Cardiac muscle cell (in vitro differentiated cells and primary cell): ENCODE measurements around the gene BOLA2B. TPM values are rescaled to one million over a fixed set of nuclear protein-coding genes. Genes with fewer than 3 reads are reported as not detected.

ENCODE experiments used
- DNase-seq, 2 donors: peaks; one replicate each; pipeline versions ENCODE4 v3.0.0 to v3.0.0-alpha.2; 2010 to 2017; ENCODE audit warnings: low read depth in 1 of 2, low spot score in 1 of 2
- H3K27ac ChIP-seq: fragments of 200-600 bp; sonication (generic); 2 replicates; pipeline ENCODE4 v1.5.1; 2016
- H3K27me3 ChIP-seq: fragments of 200-600 bp; sonication (generic); 2 replicates; pipeline ENCODE4 v1.6.0; 2016; ENCODE audit warnings: control low read depth
- H3K36me3 ChIP-seq: fragments of 200-600 bp; sonication (generic); 2 replicates; pipeline ENCODE4 v1.5.1; 2016; ENCODE audit warnings: control low read depth
- H3K4me1 ChIP-seq: fragments of 200-600 bp; sonication (generic); 2 replicates; pipeline ENCODE4 v1.8.1; 2017; ENCODE audit warnings: low read depth, mild to moderate bottlenecking, mixed run types
- H3K4me3 ChIP-seq: fragments of 200-600 bp; sonication (generic); 2 replicates; pipeline ENCODE4 v1.5.1; 2016; ENCODE audit warnings: mild to moderate bottlenecking
- H3K9me3 ChIP-seq: fragments of 200-600 bp; sonication (generic); 2 replicates; pipeline ENCODE4 v1.5.1; 2017; ENCODE audit warnings: low read depth, mild to moderate bottlenecking, control low read depth
- polyA plus RNA-seq: library from polyadenylated mRNA; unstranded; fragments of >200 nt; fragmentation: Nextera tagmentation; extraction: Ambion mirVana; gene quantifications from 2 replicates; pipeline ENCODE4 v1.2.1, GENCODE V29; 2016
- total RNA-seq: library from RNA; depleted of rRNA; stranded (reverse); fragments of >200 nt; gene quantifications from 2 replicates; pipeline ENCODE4 v1.2.3, GENCODE V29; 2016
- TF ChIP-seq, protein P1 (sequence below): IDR thresholded peaks from 2 replicates; pipeline ENCODE4 v1.5.1; 2012; ENCODE audit warnings: low read depth, mild to moderate bottlenecking, low read length

BOLA2B gene
- total and polyA plus RNA-seq, 2 experiments from 2014 or later, result 146 to 254 TPM

DNA sequence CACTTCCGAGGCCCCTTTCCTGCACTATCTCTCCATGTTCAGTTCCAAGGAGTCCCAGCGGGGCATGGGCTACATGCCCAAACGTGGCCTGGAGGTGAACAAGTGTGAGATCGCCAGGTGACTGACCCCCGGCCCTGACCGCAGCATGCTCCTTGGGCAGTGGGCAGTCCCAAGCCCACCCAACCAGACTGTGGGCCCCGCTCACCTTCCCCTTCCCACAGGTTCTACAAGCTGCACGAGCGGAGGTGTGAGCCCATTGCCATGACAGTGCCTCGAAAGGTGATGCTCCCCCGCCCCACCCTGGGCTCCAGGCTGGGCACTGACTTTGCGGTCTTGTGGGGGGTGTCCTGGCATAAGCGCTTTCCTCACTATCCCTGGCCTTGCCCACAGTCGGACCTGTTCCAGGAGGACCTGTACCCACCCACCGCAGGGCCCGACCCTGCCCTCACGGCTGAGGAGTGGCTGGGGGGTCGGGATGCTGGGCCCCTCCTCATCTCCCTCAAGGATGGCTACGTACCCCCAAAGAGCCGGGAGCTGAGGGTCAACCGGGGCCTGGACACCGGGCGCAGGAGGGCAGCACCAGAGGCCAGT, 5.4 kb downstream of the BOLA2B start:
- no peak overlapping the region for H3K27ac ChIP-seq
- H3K4me3 ChIP-seq, result no peak overlapping the region
- no peaks in the 10 kb centered on the region for H3K9me3 ChIP-seq
- no peak for DNase-seq
- H3K4me1 ChIP-seq, result no peaks in the 10 kb centered on the region
- no peaks in the 10 kb centered on the region for H3K36me3 ChIP-seq
- H3K27me3 ChIP-seq, result no peaks in the 10 kb centered on the region
- TF ChIP-seq, protein P1, sequence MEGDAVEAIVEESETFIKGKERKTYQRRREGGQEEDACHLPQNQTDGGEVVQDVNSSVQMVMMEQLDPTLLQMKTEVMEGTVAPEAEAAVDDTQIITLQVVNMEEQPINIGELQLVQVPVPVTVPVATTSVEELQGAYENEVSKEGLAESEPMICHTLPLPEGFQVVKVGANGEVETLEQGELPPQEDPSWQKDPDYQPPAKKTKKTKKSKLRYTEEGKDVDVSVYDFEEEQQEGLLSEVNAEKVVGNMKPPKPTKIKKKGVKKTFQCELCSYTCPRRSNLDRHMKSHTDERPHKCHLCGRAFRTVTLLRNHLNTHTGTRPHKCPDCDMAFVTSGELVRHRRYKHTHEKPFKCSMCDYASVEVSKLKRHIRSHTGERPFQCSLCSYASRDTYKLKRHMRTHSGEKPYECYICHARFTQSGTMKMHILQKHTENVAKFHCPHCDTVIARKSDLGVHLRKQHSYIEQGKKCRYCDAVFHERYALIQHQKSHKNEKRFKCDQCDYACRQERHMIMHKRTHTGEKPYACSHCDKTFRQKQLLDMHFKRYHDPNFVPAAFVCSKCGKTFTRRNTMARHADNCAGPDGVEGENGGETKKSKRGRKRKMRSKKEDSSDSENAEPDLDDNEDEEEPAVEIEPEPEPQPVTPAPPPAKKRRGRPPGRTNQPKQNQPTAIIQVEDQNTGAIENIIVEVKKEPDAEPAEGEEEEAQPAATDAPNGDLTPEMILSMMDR, result no peak

DNA sequence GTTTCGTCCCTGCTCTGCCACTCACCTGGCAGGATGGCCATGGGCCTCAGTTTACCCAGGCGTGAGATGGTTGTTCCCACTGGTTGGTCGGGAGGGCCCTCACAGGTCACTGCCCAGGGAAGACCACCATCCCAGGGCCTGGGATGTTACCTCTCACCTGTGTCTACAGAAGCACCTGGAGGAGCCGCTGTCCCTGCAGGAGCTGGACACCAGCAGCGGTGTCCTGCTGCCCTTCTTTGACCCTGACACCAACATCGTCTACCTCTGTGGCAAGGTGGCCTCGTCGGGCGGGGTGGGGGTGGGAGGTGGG, 6.0 kb downstream of the BOLA2B start:
- no peaks in the 10 kb centered on the region for H3K36me3 ChIP-seq
- no peak for DNase-seq
- TF ChIP-seq, protein P1, result no peak

DNA sequence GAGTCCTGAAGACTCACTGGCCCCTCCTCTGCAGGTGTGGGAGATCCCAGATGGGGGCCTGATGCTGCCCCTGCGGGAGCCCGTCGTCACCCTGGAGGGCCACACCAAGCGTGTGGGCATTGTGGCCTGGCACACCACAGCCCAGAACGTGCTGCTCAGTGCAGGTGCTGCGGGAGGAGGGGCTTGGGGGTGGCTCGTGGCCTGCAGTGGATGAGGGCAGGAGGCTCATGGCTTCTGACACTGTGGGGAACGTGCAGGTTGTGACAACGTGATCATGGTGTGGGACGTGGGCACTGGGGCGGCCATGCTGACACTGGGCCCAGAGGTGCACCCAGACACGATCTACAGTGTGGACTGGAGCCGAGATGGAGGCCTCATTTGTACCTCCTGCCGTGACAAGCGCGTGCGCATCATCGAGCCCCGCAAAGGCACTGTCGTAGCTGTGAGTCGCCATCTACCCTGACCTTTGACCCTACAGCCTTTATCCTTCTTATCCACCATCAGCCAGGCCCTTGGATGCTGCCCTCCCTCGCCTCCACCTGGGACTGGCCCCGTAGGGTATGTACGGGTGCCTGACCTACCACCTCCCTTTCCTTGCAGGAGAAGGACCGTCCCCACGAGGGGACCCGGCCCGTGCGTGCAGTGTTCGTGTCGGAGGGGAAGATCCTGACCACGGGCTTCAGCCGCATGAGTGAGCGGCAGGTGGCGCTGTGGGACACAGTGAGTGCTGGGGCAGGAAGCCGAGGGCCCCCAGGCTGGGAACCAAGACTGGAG, 6.5 kb downstream of the BOLA2B start:
- Histone ChIP-seq H3K4me3 (no peak overlapping the region), H3K9me3 (no peaks in the 10 kb centered on the region), H3K36me3 (no peaks in the 10 kb centered on the region), H3K27ac (no peak overlapping the region), H3K4me1 (no peaks in the 10 kb centered on the region), H3K27me3 (no peaks in the 10 kb centered on the region)
- DNase-seq, result peak; percentile 51 to 76
- TF ChIP-seq, protein P1, result peak; percentile 73

More for the DNA sequence above, 6.0 kb downstream of the BOLA2B start:
- H3K27me3 ChIP-seq, result no peaks in the 10 kb centered on the region
- no peaks in the 10 kb centered on the region for H3K4me1 ChIP-seq
- no peaks in the 10 kb centered on the region for H3K9me3 ChIP-seq
- no peak overlapping the region for H3K4me3 ChIP-seq
- H3K27ac ChIP-seq, result no peak overlapping the region

DNA sequence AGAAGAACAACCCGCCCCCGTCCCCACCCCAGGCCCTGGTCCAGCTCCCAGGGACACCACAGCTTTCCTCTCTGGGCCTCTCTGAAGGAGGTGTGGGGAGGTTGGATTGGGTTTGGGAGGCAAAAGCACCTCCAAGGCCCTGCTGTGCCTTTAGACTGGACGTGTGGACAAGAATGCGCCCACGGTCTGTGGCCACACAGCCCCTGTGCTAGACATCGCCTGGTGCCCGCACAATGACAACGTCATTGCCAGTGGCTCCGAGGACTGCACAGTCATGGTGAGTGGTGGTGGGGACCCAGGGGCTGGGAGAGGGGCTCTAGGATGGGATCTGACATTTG, 7.1 kb downstream of the BOLA2B start:
- TF ChIP-seq, protein P1, result no peak
- Histone ChIP-seq H3K9me3 (no peaks in the 10 kb centered on the region), H3K4me1 (no peaks in the 10 kb centered on the region), H3K27ac (no peak overlapping the region), H3K27me3 (no peaks in the 10 kb centered on the region), H3K36me3 (no peaks in the 10 kb centered on the region), H3K4me3 (no peak overlapping the region)
- DNase-seq, result no peak

DNA sequence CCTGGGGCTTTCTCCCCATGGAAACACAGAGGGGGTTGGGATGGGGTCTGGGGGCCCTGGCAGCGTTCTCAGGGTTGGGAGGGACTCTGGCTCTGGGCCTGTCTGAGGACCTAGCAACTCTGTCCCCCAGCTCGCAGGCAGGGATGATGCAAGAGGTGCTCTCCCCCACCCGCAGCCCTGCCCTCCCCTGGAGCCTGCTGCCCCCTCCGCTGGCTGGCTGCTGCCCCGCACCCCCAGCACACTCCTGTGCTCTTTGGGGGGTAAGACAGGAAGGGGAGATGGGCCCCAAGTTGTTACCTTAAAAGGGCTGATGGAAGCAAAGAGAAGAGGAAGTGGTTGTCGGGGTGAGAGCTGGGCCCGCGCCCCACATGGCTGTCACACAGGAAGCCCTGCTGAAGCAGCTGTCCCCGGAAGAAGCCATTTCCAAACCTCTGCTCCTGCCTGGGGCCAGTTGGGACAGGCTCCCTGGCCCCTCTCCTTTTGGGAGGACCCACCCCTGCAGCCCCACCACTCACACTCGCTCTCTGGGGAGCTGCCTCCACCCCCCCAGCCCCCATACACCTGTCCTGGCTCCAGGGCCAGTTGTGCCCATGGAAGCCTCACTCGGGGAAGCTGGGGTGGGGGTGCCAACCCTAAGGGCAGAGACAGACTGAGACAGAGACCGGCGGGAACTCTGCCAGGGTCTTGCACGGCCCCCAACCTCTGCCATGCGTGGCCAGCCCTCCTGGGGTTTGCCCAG, 7.6 kb downstream of the BOLA2B start:
- H3K27ac ChIP-seq, result no peak overlapping the region
- no peaks in the 10 kb centered on the region for H3K27me3 ChIP-seq
- no peak for DNase-seq
- H3K4me1 ChIP-seq, result no peaks in the 10 kb centered on the region
- TF ChIP-seq, protein P1, result no peak
- no peaks in the 10 kb centered on the region for H3K9me3 ChIP-seq
- no peaks in the 10 kb centered on the region for H3K36me3 ChIP-seq
- no peak overlapping the region for H3K4me3 ChIP-seq
